ENCODE results near the gene ZGLP1. TPM values are rescaled to one million over a fixed set of nuclear protein-coding genes. Genes with fewer than 3 reads are reported as not detected.
A peak's percentile ranks its signal among the peaks of the same experiment; 100 is the strongest.

ZGLP1 gene
- total RNA-seq, 2 donors from 2014 or later: 5.9 TPM

- Mint-ChIP-seq H3K9me3 (no peaks in the 10 kb centered on the region), H3K4me1 (ENCODE audit: low read depth) (peaks cover 59% of the 10 kb centered on the region)
Observed at GRCh38 chr19:10334588-10335351, 25.2 kb upstream of the ZGLP1 start.

DNA sequence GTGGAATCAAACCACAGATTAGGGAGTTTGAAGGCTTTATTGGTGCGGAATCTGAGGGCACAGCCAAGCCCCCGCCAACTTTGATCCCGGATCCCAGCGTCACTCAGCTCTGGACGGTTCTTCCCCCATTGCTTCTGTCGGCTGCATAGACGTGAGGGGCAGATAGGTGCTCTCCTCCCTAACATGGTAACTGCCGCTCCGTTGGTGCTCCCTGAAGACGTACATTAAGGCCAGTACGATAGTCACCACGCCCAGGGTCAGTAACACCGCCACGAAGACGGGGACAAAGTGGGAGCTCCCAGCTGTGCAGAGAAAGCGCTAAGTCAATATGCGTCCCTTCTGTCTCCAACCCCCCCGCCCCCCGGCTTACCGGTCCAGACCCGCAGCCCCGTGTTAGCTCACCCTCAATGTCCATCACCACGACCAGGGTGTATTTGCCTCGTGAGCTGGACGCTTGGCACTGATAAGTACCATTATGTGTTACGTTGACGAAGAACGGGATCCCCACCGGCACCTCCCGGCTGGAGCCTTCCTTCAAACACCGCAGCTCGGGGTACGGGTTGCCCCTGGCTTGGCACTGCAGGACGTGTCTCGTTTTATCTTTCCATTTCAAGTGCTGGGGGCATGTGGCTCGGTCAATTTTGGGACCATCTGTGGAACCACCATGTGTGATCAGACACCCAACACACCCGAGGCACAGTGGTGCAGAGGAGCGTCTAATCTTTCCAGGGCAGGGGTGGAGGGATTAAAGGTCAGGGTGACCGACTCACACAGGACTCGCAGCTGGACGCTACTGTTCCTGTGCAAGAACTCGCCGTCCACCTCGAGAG lies 24.4 kb upstream of the ZGLP1 start:
- Mint-ChIP-seq H3K36me3 (ENCODE audit: insufficient read depth in 2 of 2) (peaks cover 4 to 12% of the 10 kb centered on the region in 2 donors), H3K4me3 (peak overlapping the region; percentile 95), H3K4me1 (ENCODE audit: low read depth) (peaks cover 55% of the 10 kb centered on the region), H3K27ac (peak overlapping the region; percentile 95), H3K27me3 (ENCODE audit: low read depth) (no peaks in the 10 kb centered on the region), H3K9me3 (no peaks in the 10 kb centered on the region)
- DNase-seq (no peak), ATAC-seq (replicated peaks in 1 of 2) (peak; percentile 1 to 9)

More at GRCh38 chr19:10334588-10335351, 25.2 kb upstream of the ZGLP1 start:
- H3K4me3 Mint-ChIP-seq: peak overlapping the region; percentile 95
- no peaks in the 10 kb centered on the region for H3K27me3 Mint-ChIP-seq (ENCODE audit: low read depth)
- H3K27ac Mint-ChIP-seq: no peak overlapping the region
- ATAC-seq (replicated peaks in 1 of 2) (no peak), DNase-seq (peak; percentile 66 to 67)
- H3K36me3 Mint-ChIP-seq (ENCODE audit: insufficient read depth in 2 of 2): peaks cover 6 to 10% of the 10 kb centered on the region in 2 donors

- Mint-ChIP-seq H3K36me3 (ENCODE audit: insufficient read depth in 2 of 2) (peaks cover 4 to 12% of the 10 kb centered on the region in 2 donors), H3K4me1 (ENCODE audit: low read depth) (peaks cover 47% of the 10 kb centered on the region), H3K27me3 (ENCODE audit: low read depth) (no peaks in the 10 kb centered on the region), H3K9me3 (no peaks in the 10 kb centered on the region), H3K4me3 (peak within 1 kb of the TSS; percentile 95), H3K27ac (peak within 1 kb of the TSS; percentile 95)
- ATAC-seq (replicated peaks in 1 of 2) (peak; percentile 96), DNase-seq (peak; percentile 98 to 99)
Observed at GRCh38 chr19:10332965-10333757, 23.5 kb upstream of the ZGLP1 start, which contains the start of gene RAVER1. RAVER1 (minus strand) TSS chr19:10333529; CDS start chr19:10333507, 22 bp downstream.

DNA sequence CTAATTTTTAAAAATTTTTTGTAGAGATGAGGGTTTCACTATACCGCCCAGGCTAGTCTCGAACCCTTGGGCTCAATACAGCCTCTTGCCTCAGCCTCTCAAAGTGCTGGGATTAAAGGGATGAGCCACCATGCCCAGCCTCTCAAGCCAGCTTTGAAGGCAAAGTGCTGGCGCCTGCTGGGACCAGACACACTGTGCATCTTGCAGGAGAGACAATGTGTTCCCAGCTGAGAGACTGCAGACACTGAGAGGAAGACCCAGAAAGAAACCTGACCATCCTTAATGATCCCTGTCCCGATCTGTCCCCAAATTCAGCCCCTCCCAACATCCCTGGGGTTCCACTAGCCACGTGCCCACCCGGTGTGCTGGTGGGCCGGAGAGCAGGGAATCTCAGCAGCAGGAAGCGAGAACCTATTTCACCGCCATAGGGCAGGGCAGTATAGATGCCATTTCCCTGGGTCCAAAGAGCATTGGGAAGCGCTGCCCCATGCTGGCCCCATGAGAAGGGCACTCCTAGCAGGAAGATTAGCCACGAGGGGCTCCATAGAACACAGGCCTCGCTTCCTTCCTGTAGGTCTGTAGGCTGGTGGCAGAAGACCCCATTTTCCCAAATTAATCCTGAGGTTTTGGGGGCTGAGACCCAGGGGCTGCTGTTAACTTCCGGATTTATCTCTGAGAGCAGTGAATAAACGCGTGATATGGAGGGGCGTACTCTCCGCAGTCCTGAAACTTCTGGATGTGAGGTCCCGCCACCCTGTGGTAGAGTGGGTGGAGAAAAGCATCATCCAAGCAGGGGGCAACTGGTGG lies 22.7 kb upstream of the ZGLP1 start:
- Mint-ChIP-seq H3K36me3 (ENCODE audit: insufficient read depth in 2 of 2) (peaks cover 4 to 12% of the 10 kb centered on the region in 2 donors), H3K4me3 (peak overlapping the region; percentile 95)
- ATAC-seq (replicated peaks in 1 of 2): no peak

GRCh38 chr19:10329555-10329954 lies 19.9 kb upstream of the ZGLP1 start:
- DNase-seq (no peak), ATAC-seq (replicated peaks in 1 of 2) (no peak)
- Mint-ChIP-seq H3K27me3 (ENCODE audit: low read depth) (no peaks in the 10 kb centered on the region), H3K4me3 (no peak overlapping the region), H3K4me1 (ENCODE audit: low read depth) (peaks cover 31% of the 10 kb centered on the region), H3K9me3 (no peaks in the 10 kb centered on the region), H3K36me3 (ENCODE audit: insufficient read depth in 2 of 2) (peaks cover 4 to 12% of the 10 kb centered on the region in 2 donors), H3K27ac (no peak overlapping the region)

More for the DNA sequence above, 22.7 kb upstream of the ZGLP1 start:
- DNase-seq: no peak
- Mint-ChIP-seq H3K4me1 (ENCODE audit: low read depth) (peaks cover 44% of the 10 kb centered on the region), H3K27me3 (ENCODE audit: low read depth) (no peaks in the 10 kb centered on the region), H3K9me3 (no peaks in the 10 kb centered on the region), H3K27ac (peak overlapping the region; percentile 80)

DNA sequence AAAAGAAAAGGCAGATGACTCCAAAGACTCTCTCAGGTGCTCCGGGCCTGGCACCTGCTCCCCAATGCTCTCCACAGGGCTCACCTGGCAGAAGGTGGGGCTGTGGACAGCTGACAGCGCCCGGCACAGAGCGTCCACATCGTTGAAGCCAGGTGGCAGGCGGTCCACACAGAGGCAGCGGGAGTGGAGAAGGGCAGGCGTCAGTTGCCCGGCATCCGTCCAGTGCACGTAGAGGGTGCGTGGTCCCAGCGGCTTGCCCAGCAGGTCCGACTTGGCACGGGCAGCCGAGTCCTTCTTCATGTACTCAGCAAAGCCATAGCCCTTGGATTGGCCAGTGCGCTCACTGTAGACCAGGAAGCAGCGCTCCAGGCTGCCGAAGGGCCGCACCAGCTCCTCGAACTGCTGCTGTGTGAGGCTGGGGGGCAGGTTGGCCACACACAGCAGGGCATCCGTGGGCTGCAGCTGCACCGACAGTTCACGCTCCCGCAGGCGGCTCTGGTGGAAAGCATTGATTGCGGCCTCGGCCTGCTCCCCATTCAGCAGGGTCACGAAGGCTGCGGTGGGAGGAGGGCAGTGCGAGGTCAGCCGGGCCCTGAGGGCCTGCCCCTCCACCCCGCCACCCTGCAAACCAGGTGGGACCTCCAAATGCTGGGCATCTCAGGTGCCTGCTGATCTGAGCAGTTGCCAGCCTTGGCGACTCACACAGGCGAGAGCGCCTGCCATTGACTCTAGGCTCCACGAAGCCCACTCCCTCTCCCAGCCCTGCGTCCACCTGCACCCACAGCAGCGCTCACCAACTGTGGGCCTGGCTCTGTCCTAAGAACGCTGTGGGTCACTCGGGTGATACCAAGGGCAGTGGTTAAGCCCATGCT lies 19.2 kb upstream of the ZGLP1 start:
- DNase-seq (no peak), ATAC-seq (replicated peaks in 1 of 2) (no peak)
- Mint-ChIP-seq H3K27me3 (ENCODE audit: low read depth) (no peaks in the 10 kb centered on the region), H3K4me1 (ENCODE audit: low read depth) (peaks cover 23% of the 10 kb centered on the region), H3K36me3 (ENCODE audit: insufficient read depth in 2 of 2) (peaks cover 4 to 9% of the 10 kb centered on the region in 2 donors), H3K9me3 (no peaks in the 10 kb centered on the region), H3K4me3 (no peak overlapping the region), H3K27ac (no peak overlapping the region)

- Mint-ChIP-seq H3K27ac (no peak overlapping the region), H3K4me3 (no peak overlapping the region), H3K36me3 (ENCODE audit: insufficient read depth in 2 of 2) (peaks cover 2 to 5% of the 10 kb centered on the region in 2 donors), H3K4me1 (ENCODE audit: low read depth) (peaks cover 17% of the 10 kb centered on the region), H3K27me3 (ENCODE audit: low read depth) (no peaks in the 10 kb centered on the region), H3K9me3 (no peaks in the 10 kb centered on the region)
- DNase-seq (no peak), ATAC-seq (replicated peaks in 1 of 2) (no peak)
Observed at GRCh38 chr19:10327793-10328192, 18.2 kb upstream of the ZGLP1 start.

DNA sequence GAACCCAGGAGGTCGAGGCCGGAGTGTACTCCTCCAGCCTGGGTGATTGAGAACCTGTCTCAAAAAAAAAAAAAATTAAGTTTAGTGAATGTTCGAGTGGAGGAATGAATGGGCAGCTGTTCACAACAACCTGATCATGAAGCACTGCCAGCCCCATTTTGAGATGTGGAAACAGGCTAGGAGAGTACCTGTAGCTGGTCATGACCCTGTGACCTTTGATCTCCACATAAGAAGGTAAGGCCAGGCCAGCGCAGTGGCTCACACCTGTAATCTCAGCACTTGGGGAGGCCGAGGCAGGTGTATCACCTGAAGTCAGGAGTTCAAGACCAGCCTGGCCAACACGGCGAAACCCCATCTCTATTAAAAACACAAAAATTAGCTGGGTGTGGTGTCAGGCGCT lies 16.1 kb upstream of the ZGLP1 start:
- no peak overlapping the region for H3K27ac Mint-ChIP-seq

GRCh38 chr19:10321874-10322835 lies 12.5 kb upstream of the ZGLP1 start:
- Mint-ChIP-seq H3K9me3 (no peaks in the 10 kb centered on the region), H3K4me3 (no peak overlapping the region), H3K4me1 (ENCODE audit: low read depth) (no peaks in the 10 kb centered on the region), H3K27ac (no peak overlapping the region), H3K36me3 (ENCODE audit: insufficient read depth in 2 of 2) (peaks cover 6 to 7% of the 10 kb centered on the region in 2 donors), H3K27me3 (ENCODE audit: low read depth) (no peaks in the 10 kb centered on the region)
- ATAC-seq (replicated peaks in 1 of 2): no peak
- DNase-seq: no peak

More for the DNA sequence above, 16.1 kb upstream of the ZGLP1 start:
- DNase-seq (no peak), ATAC-seq (replicated peaks in 1 of 2) (no peak)
- no peaks in the 10 kb centered on the region for H3K9me3 Mint-ChIP-seq
- H3K4me3 Mint-ChIP-seq: no peak overlapping the region
- peaks cover 3 to 8% of the 10 kb centered on the region in 2 donors for H3K36me3 Mint-ChIP-seq (ENCODE audit: insufficient read depth in 2 of 2)
- H3K27me3 Mint-ChIP-seq (ENCODE audit: low read depth): no peaks in the 10 kb centered on the region
- H3K4me1 Mint-ChIP-seq (ENCODE audit: low read depth): peaks cover 6% of the 10 kb centered on the region

DNA sequence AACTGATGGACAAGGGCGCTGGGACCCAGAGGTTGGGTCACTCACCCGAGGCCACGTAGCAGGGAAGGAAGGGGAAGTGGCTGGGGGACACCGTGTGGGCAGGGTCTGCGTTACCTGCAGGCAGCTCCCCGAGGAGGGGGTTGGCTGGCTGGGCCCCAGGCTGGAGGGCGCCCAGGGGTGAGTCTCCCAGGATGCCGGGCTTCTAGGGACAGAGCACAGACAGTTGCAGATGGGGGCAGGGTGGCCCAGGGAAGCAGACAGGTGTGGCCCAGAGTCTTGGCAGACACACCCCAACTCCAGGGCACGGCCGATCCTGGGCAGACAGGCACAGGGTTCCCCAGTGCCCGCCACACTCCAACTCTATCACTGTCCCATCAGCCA lies 11.8 kb upstream of the ZGLP1 start:
- no peaks in the 10 kb centered on the region for H3K9me3 Mint-ChIP-seq
- H3K27ac Mint-ChIP-seq: no peak overlapping the region
- peaks cover 7% of the 10 kb centered on the region for H3K4me1 Mint-ChIP-seq (ENCODE audit: low read depth)
- ATAC-seq (replicated peaks in 1 of 2): no peak
- H3K36me3 Mint-ChIP-seq (ENCODE audit: insufficient read depth in 2 of 2): peaks cover 6 to 7% of the 10 kb centered on the region in 2 donors
- no peak for DNase-seq
- H3K4me3 Mint-ChIP-seq: no peak overlapping the region
- H3K27me3 Mint-ChIP-seq (ENCODE audit: low read depth): no peaks in the 10 kb centered on the region

Measured in activated T-cell treated with anti-CD3 and anti-CD28 coated beads, Interleukin-2, amount 50 U/mL, for 72 hours (primary cell).